ENCODE data around the gene ULK4.
"Not testable (repeated sequence)": the region's sequence is repeated elsewhere in the genome, so short reads cannot be mapped to it uniquely, and the experiment has no call there.

Gene ULK4

GRCh38 chr3:41882956-41883355 lies 78.9 kb downstream of the ULK4 start:
- Histone ChIP-seq H3K36me3 (replicated peaks; ENCODE audit: low read depth, low read length) (no peaks in the 10 kb centered on the region), H3K27ac (ENCODE audit: low read length) (no peak overlapping the region), H3K4me3 (ENCODE audit: low read length) (no peak overlapping the region), H3K79me2 (ENCODE audit: low read length) (no peaks in the 10 kb centered on the region), H3K4me2 (ENCODE audit: low read length) (no peak overlapping the region), H3K9ac (ENCODE audit: low read length) (no peak overlapping the region), H2AFZ (ENCODE audit: low read depth, low read length) (no peak overlapping the region), H4K20me1 (ENCODE audit: insufficient read depth, low read length) (no peaks in the 10 kb centered on the region), H3K4me1 (ENCODE audit: low read length) (no peaks in the 10 kb centered on the region), H3K27me3 (ENCODE audit: low read depth, low read length) (no peaks in the 10 kb centered on the region), H3K9me3 (ENCODE audit: insufficient read depth, low read length) (no peaks in the 10 kb centered on the region)
- TF ChIP-seq EZH2phosphoT487 (IDR thresholded peaks at IDR 0.05; ENCODE audit: low read depth) = no peak
- TF ChIP-seq, protein P1, sequence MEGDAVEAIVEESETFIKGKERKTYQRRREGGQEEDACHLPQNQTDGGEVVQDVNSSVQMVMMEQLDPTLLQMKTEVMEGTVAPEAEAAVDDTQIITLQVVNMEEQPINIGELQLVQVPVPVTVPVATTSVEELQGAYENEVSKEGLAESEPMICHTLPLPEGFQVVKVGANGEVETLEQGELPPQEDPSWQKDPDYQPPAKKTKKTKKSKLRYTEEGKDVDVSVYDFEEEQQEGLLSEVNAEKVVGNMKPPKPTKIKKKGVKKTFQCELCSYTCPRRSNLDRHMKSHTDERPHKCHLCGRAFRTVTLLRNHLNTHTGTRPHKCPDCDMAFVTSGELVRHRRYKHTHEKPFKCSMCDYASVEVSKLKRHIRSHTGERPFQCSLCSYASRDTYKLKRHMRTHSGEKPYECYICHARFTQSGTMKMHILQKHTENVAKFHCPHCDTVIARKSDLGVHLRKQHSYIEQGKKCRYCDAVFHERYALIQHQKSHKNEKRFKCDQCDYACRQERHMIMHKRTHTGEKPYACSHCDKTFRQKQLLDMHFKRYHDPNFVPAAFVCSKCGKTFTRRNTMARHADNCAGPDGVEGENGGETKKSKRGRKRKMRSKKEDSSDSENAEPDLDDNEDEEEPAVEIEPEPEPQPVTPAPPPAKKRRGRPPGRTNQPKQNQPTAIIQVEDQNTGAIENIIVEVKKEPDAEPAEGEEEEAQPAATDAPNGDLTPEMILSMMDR (IDR thresholded peaks at IDR 0.05; ENCODE audit: low read depth, low read length) = no peak

- H2AFZ ChIP-seq (ENCODE audit: low read depth, low read length) = no peak overlapping the region
- no peak for TF ChIP-seq EZH2phosphoT487 (IDR thresholded peaks at IDR 0.05; ENCODE audit: low read depth)
- TF ChIP-seq, protein P1 (IDR thresholded peaks at IDR 0.05; ENCODE audit: low read depth, low read length) = peak; percentile 82
- no peaks in the 10 kb centered on the region for H3K79me2 ChIP-seq (ENCODE audit: low read length)
- H3K27me3 ChIP-seq (ENCODE audit: low read depth, low read length) = no peaks in the 10 kb centered on the region
- no peaks in the 10 kb centered on the region for H3K36me3 ChIP-seq (replicated peaks; ENCODE audit: low read depth, low read length)
- no peaks in the 10 kb centered on the region for H3K9me3 ChIP-seq (ENCODE audit: insufficient read depth, low read length)
- no peak overlapping the region for H3K4me2 ChIP-seq (ENCODE audit: low read length)
- no peak overlapping the region for H3K9ac ChIP-seq (ENCODE audit: low read length)
- H3K27ac ChIP-seq (ENCODE audit: low read length) = no peak overlapping the region
- no peak overlapping the region for H3K4me3 ChIP-seq (ENCODE audit: low read length)
- H3K4me1 ChIP-seq (ENCODE audit: low read length) = no peaks in the 10 kb centered on the region
- no peaks in the 10 kb centered on the region for H4K20me1 ChIP-seq (ENCODE audit: insufficient read depth, low read length)
These were observed 80.6 kb downstream of the ULK4 start for GRCh38 chr3:41881233-41881821.

DNA sequence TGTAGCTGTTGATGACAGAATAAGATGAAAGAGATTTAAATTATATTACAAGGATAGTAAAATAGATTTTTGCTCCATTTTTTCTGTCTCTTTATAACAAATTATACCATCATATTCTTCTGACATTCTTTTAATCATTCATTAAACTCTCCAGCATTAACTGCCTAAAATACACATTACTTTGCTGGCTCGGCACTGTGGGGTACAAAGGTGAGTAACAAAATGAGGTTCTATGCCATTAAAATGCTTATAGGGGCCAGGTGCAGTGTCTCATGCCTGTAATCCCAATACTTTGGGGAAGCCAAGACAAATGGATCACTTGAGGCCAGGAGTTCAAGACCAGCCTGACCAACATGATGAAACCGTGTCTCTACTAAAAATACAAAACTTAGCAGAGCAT lies 81.5 kb downstream of the ULK4 start:
- H3K27me3 ChIP-seq (ENCODE audit: low read depth, low read length) = no peaks in the 10 kb centered on the region
- no peaks in the 10 kb centered on the region for H3K9me3 ChIP-seq (ENCODE audit: insufficient read depth, low read length)
- H4K20me1 ChIP-seq (ENCODE audit: insufficient read depth, low read length) = no peaks in the 10 kb centered on the region
- no peak overlapping the region for H3K9ac ChIP-seq (ENCODE audit: low read length)
- H3K4me1 ChIP-seq (ENCODE audit: low read length) = no peaks in the 10 kb centered on the region
- TF ChIP-seq, protein P1 (IDR thresholded peaks at IDR 0.05; ENCODE audit: low read depth, low read length) = no peak
- no peak for TF ChIP-seq EZH2phosphoT487 (IDR thresholded peaks at IDR 0.05; ENCODE audit: low read depth)
- H3K4me3 ChIP-seq (ENCODE audit: low read length) = no peak overlapping the region
- no peak overlapping the region for H3K27ac ChIP-seq (ENCODE audit: low read length)
- no peak overlapping the region for H3K4me2 ChIP-seq (ENCODE audit: low read length)
- no peak overlapping the region for H2AFZ ChIP-seq (ENCODE audit: low read depth, low read length)
- H3K36me3 ChIP-seq (replicated peaks; ENCODE audit: low read depth, low read length) = no peaks in the 10 kb centered on the region
- H3K79me2 ChIP-seq (ENCODE audit: low read length) = no peaks in the 10 kb centered on the region

GRCh38 chr3:41877741-41878140 lies 84.2 kb downstream of the ULK4 start:
- not testable (repeated sequence) for H3K9me3 ChIP-seq (ENCODE audit: insufficient read depth, low read length); H3K36me3 ChIP-seq (replicated peaks; ENCODE audit: low read depth, low read length); H3K9ac ChIP-seq (ENCODE audit: low read length); H3K27ac ChIP-seq (ENCODE audit: low read length); H3K27me3 ChIP-seq (ENCODE audit: low read depth, low read length); H3K4me2 ChIP-seq (ENCODE audit: low read length); H3K4me3 ChIP-seq (ENCODE audit: low read length); H3K79me2 ChIP-seq (ENCODE audit: low read length); H2AFZ ChIP-seq (ENCODE audit: low read depth, low read length); H4K20me1 ChIP-seq (ENCODE audit: insufficient read depth, low read length); H3K4me1 ChIP-seq (ENCODE audit: low read length)

All from OCI-LY3 (cell line).